MV-4-11 (cell line): ENCODE measurements around the gene CMTM4.
"Not testable (repeated sequence)": the region's sequence is repeated elsewhere in the genome, so short reads cannot be mapped to it uniquely, and the experiment has no call there.

ENCODE experiments used
- DNase-seq: peaks from one replicate; lab custom pipeline; 2025; lab: John Stamatoyannopoulos, UW

The CMTM4 gene

DNA sequence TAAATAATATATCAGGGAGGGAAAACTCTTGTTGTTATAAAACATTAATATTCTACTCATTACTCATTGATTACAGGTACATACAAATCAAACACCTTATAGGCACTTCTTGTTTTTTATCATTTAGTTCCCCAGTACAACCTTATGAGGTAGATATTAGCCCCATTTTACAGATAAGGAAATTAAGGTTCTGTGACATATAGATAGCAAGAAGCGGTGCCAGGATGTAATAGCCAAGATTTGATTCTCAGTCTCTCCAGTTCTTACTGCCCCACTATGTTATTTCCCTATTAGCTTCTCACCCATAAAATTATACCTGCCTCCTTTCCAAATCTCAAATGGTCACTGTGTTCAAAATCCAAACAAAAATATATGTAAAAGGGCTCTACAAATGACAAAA lies 55.2 kb downstream of the CMTM4 start:
- DNase-seq, result no peak

GRCh38 chr16:66640724-66641314 lies 55.7 kb downstream of the CMTM4 start:
- DNase-seq, result no peak

DNA sequence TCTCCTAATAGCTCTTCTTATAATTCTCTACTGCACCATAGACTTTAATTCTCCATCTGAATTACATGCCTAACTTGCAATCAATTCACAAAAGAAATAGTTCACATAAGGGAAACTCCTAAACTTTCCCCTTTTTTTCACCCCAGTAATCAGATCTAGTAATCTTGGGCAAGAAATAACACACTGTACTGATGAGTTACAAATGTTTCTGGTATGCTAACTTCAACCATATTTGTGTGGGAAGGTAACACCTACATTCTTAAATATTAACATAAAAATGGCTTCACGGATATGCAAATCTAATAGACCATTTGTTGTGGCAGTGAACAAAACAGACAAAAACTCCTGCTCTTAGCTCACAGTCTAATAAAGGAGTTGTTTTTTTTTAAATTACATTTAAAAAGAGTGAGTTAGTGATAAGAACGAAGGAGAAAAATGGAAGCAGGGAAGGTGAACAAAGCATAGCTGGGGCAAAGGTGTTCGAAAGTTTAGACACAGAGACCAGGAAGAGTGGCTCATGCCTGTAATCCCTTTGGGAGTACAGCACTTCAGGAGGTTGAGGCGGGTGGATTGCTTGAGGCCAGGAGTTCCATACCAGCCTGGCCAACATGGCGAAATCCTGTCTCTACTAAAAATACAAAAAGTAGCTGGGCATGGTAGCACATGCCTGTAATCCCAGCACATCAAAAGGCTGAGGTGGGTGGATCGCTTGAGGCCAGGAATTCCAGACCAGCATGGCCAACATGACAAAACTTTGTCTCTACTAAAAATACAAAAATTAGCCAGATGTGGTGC lies 57.3 kb downstream of the CMTM4 start:
- DNase-seq, result no peak

DNA sequence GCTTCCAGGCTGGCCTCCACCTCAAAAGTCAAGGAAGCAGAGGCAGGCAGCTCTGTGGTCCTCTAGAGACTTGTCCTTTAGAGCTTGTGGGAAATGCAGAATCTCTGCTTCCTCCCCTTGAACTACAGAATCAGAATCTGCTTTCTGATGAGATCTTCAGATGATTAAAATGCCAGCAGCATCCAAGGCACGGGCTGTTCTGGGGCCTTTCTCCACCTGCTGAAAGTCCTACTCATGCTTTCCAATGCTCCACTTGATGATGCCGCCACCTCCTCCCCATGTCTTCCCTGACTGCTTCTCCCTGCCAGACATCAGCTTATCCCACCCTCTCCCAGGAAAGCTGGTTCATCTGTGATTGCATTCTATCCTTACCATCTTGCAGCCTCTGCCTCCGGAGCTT lies 58.7 kb downstream of the CMTM4 start:
- DNase-seq, result no peak

GRCh38 chr16:66636199-66636598 lies 60.3 kb downstream of the CMTM4 start:
- DNase-seq, result no peak

GRCh38 chr16:66635406-66635805 lies 61.1 kb downstream of the CMTM4 start:
- no peak for DNase-seq

- no peak for DNase-seq
Observed at GRCh38 chr16:66634527-66635196, 61.9 kb downstream of the CMTM4 start.

DNA sequence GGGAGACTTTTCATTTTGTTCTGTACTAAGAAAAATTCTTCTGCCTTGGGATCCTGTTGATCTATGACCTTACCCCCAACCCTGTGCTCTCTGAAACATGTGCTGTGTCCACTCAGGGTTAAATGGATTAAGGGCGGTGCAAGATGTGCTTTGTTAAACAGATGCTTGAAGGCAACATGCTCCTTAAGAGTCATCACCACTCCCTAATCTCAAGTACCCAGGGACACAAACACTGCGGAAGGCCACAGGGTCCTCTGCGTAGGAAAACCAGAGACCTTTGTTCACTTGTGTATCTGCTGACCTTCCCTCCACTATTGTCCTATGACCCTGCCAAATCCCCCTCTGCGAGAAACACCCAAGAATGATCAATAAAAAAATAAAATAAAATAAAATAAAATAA lies 65.0 kb downstream of the CMTM4 start:
- not testable (repeated sequence) for DNase-seq

DNA sequence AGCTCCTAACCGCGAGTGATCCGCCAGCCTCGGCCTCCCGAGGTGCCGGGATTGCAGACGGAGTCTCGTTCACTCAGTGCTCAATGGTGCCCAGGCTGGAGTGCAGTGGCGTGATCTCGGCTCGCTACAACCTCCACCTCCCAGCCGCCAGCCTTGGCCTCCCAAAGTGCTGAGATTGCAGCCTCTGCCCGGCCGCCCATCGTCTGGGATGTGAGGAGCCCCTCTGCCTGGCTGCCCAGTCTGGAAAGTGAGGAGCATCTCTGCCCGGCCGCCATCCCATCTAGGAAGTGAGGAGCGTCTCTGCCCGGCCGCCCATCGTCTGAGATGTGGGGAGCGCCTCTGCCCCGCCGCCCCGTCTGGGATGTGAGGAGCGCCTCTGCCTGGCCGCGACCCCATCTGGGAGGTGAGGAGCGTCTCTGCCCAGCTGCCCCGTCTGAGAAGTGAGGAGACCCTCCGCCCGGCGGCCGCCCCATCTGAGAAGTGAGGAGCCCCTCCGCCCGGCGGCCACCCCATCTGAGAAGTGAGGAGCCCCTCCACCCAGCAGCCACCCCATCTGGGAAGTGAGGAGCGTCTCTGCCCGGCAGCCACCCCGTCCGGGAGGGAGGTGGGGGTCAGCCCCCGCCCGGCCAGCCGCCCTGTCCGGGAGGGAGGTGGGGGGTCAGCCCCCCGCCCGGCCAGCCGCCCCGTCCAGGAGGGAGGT lies 65.8 kb downstream of the CMTM4 start:
- DNase-seq, result not testable (repeated sequence)

DNA sequence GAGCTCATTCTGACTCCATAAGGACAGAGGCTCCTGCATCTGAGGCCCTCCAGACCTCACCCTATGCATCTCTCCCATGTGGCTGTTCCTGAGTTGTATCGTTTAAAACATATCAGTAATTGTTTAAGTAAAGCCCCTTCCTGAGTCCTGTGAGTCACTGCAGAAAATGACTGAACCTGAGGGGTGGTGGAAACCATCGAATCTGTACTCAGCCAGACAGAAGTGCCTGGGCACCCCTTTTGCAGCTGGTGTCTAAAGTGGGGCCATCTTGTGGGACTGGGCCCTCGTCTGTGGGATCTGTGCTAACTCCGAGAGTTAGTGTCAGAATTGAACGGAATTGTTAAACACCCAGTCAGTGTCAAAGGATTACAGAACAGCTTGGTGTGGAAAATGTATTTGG lies 66.7 kb downstream of the CMTM4 start:
- DNase-seq, result no peak

DNA sequence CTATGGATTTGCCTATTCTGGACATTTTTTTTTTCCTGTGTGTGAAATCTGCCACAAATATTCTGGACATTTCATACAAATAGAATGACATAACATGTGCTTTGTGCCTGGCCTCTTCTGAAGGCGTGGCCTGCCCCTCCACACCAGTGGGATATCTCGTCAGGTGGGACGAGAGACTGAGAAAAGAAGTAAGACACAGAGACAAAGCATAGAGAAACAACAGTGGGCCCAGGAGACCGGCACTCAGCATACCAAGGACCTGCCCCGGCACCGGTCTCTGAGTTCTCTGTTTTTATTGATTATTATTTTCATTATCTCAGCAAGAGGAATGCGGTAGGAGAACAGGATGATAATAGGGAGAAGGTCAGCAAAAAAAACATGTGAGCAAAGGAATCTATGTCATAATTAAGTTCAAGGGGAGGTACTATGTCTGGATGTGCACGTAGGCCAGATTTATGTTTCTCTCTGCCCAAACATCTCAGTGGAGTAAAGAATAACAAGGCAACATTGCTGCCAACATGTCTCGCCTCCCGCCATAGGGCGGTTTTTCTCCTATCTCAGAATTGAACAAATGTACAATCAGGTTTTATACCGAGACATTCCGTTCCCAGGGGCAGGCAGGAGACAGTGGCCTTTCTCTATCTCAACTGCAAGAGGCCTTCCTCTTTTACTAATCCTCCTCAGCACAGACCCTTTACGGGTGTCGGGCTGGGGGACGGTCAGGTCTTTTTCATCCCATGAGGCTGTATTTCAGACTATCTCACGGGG lies 68.7 kb downstream of the CMTM4 start:
- not testable (repeated sequence) for DNase-seq

DNA sequence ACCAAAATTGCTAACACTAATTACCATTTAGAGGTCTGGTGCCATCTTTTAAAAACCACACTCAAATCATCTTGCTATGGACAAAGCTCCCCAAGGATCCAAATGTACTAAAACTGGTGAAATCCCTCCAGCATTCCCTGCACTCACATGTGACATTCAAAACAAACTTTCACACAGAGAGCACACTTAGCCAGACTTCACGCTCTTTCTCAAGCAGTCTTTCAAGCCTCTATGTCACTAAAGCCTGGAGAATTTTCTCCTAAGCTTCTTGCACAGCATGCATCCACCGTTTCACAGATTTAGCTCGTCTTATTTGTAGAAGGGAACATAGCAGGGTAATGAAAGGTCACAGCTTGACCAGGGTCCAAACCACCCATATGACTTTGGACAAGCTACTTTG lies 72.8 kb downstream of the CMTM4 start:
- no peak for DNase-seq

DNA sequence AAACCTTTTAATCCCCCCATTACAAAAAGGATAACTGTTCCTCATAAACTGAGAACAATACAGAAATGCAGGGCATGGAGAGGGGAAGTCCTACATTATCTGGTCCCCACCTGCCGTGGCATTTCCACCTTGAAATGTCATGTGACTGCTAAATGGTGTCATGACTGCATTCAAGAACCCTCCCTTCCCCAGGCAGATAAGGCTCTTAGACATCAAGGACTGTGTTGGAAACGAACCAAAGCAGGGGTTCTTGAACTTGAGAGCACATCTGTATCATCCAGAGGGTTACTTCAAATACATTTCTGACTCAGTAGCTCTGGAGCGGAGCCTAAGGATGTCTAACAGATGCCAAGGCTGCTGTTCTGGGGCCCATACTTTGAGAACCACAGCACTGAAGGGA lies 73.7 kb downstream of the CMTM4 start:
- no peak for DNase-seq

DNA sequence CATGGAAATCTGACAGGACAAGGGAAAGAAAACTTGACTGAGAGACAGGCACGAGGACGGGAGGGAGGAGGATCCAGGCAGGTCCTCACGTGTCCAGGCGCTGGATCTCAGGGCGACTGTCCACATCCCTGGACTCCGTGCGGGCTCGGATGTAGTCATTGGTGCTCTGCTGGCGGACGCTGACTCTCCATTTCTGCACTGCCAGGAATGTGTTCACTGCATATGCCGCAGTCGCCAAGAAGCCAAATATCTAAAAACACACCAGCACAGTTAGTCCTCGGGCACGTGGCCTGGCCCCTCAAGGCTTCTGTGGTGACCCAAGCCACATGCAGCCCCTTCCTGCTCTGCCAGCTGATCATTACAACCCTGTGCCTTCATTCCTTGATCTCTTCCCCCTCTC lies 74.6 kb downstream of the CMTM4 start:
- DNase-seq, result no peak

- DNase-seq, result no peak
Observed at GRCh38 chr16:66620429-66620795, 76.1 kb downstream of the CMTM4 start.

DNA sequence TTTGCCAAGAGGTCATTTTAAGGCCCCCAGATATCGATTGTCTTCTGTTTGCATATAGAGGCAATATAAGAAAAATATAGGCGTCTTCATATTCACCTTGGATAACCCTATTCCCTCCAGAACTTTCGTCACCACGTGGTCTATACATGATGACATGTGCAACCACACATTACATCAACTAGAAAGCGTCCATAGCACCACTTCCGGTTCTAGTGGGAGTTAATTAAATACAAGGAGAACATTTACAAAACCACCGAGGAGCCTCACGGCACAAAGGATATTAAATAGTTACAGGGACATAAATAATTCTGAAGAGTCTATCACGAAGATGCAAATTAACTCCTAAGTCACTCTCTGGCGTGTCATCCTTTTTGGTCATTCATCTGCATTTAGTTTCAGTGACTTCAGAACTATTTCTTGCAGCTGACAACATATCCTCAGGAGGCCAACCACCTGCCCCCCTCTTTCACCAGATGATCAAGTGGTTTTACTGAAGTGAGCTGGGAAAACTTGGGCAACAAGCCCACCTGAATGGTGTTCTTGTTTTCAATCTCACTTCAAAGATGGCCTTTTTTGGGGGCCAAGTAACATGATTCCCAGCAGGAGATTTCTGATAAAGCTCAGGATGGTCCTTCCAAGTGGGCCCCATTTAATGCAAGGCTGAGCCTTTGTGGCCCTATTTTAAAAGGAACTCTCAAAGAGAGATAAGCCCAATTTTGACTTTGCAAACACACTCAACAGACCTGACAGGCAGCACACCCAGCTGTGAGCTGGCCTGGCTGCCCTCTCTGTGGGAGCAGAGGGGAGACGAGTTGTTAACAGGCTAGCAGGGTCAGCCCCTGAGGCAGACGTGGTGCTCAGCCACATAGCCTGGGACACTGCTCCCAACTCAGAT lies 76.8 kb downstream of the CMTM4 start:
- DNase-seq, result peak; percentile 83

GRCh38 chr16:66618588-66619375 lies 77.8 kb downstream of the CMTM4 start:
- no peak for DNase-seq

- no peak for DNase-seq
Observed at GRCh38 chr16:66617728-66618127, 78.8 kb downstream of the CMTM4 start.

GRCh38 chr16:66617010-66617434 lies 79.5 kb downstream of the CMTM4 start:
- no peak for DNase-seq

DNA sequence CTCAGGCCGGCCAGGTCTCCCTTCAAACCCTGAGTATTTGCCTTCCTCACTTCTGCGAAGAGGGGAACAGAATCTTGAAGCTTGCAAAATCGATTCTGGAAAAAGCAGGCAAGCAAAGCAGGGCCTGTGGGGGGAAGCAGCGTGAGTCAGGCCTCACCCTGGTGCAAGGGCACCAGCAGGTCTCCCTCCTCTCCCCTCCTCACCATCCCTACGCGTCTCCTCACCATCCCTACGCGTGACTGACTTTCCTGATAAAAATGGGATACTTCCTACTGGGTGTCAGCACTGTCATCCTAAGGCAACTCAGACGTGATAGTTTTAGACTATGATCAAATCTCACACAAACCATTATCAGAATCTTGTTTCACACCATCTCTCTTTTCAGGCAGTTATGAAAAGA lies 80.0 kb downstream of the CMTM4 start:
- peak; percentile 53 for DNase-seq
